HG03097 (cell line): ENCODE measurements around the gene ST6GAL1.
"Not testable (repeated sequence)": the region's sequence is repeated elsewhere in the genome, so short reads cannot be mapped to it uniquely, and the experiment has no call there.

Experiments
- ATAC-seq: cut with Tn5 transposase; IDR thresholded peaks from one replicate; pipeline ENCODE4 v1.9.1; 2021; ENCODE audit not compliant: unreplicated experiment, low FRiP score

ST6GAL1 gene

GRCh38 chr3:186991470-186991869 lies 61.1 kb downstream of the ST6GAL1 start:
- no peak for ATAC-seq

GRCh38 chr3:186992096-186992495 lies 61.8 kb downstream of the ST6GAL1 start:
- ATAC-seq = not testable (repeated sequence)

GRCh38 chr3:186993210-186993782 lies 63.0 kb downstream of the ST6GAL1 start:
- no peak for ATAC-seq

- no peak for ATAC-seq
Observed at GRCh38 chr3:186994000-186994955, 64.0 kb downstream of the ST6GAL1 start.

GRCh38 chr3:186996356-186996755 lies 66.0 kb downstream of the ST6GAL1 start:
- ATAC-seq = no peak

- no peak for ATAC-seq
Observed at GRCh38 chr3:186997061-186997460, 66.7 kb downstream of the ST6GAL1 start.

GRCh38 chr3:186997473-186997939 lies 67.2 kb downstream of the ST6GAL1 start:
- no peak for ATAC-seq

GRCh38 chr3:186998937-186999368 lies 68.6 kb downstream of the ST6GAL1 start:
- no peak for ATAC-seq

GRCh38 chr3:187000711-187001151 lies 70.4 kb downstream of the ST6GAL1 start:
- peak; percentile 70 for ATAC-seq

GRCh38 chr3:187002915-187003314 lies 72.6 kb downstream of the ST6GAL1 start:
- ATAC-seq = no peak

GRCh38 chr3:187005827-187006481 lies 75.6 kb downstream of the ST6GAL1 start:
- no peak for ATAC-seq

GRCh38 chr3:187006864-187007630 lies 76.7 kb downstream of the ST6GAL1 start:
- ATAC-seq = no peak

GRCh38 chr3:187010382-187010781 lies 80.1 kb downstream of the ST6GAL1 start:
- not testable (repeated sequence) for ATAC-seq

GRCh38 chr3:187011915-187012314 lies 81.6 kb downstream of the ST6GAL1 start:
- peak; percentile 28 for ATAC-seq

GRCh38 chr3:187012609-187013051 lies 82.3 kb downstream of the ST6GAL1 start:
- no peak for ATAC-seq

- ATAC-seq = no peak
Observed at GRCh38 chr3:187013159-187013716, 82.9 kb downstream of the ST6GAL1 start.

GRCh38 chr3:187014417-187014864 lies 84.1 kb downstream of the ST6GAL1 start:
- ATAC-seq = no peak

- ATAC-seq = peak; percentile 67
Observed at GRCh38 chr3:187015903-187016638, 85.7 kb downstream of the ST6GAL1 start.
